Measurements from ENCODE around the gene SACS.

The SACS gene

DNA sequence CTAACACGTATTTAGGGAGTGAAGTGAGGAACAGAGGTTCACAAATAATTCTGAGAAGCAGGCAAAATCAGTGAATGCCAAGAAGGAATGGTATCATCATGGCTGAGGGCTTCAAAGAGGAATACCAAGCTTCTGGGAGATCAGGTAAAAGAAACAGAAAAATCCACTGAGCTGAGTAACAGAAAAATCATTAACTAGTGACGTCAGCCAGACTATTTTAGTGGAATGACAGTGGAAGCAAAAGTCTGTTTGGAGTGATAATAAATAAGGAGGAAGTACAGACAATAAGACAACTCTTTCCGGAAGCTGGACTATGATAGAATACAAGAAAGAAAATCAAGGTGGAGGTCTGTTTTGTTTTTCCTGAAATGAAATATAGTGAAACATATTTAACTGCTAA, 83.5 kb downstream of the SACS start:
- no peak for ATAC-seq (replicated peaks)
- H3K27me3 Mint-ChIP-seq, result no peaks in the 10 kb centered on the region
- H3K27ac Mint-ChIP-seq, result no peak overlapping the region
- DNase-seq, result no peak
- H3K4me1 Mint-ChIP-seq (ENCODE audit: low read depth in 2 of 2), result peaks cover 12 to 26% of the 10 kb centered on the region in 2 donors
- H3K9me3 Mint-ChIP-seq, result no peaks in the 10 kb centered on the region
- peaks cover 49% of the 10 kb centered on the region for H3K36me3 Mint-ChIP-seq (ENCODE audit: insufficient read depth)
- no peak overlapping the region for H3K4me3 Mint-ChIP-seq

GRCh38 chr13:23349161-23349897, 84.2 kb downstream of the SACS start:
- Mint-ChIP-seq H3K9me3 (no peaks in the 10 kb centered on the region), H3K36me3 (ENCODE audit: insufficient read depth) (peaks cover 44% of the 10 kb centered on the region), H3K27ac (no peak overlapping the region), H3K4me1 (ENCODE audit: low read depth in 2 of 2) (peaks cover 12 to 27% of the 10 kb centered on the region in 2 donors), H3K27me3 (no peaks in the 10 kb centered on the region), H3K4me3 (no peak overlapping the region)
- ATAC-seq (replicated peaks) (no peak), DNase-seq (no peak)

- H3K27me3 Mint-ChIP-seq, result no peaks in the 10 kb centered on the region
- H3K9me3 Mint-ChIP-seq, result no peaks in the 10 kb centered on the region
- peaks cover 12 to 27% of the 10 kb centered on the region in 2 donors for H3K4me1 Mint-ChIP-seq (ENCODE audit: low read depth in 2 of 2)
- DNase-seq (no peak), ATAC-seq (replicated peaks) (no peak)
- H3K4me3 Mint-ChIP-seq, result no peak overlapping the region
- H3K36me3 Mint-ChIP-seq (ENCODE audit: insufficient read depth), result peaks cover 40% of the 10 kb centered on the region
- peak overlapping the region in 1 of 2 donors; percentile 9 for H3K27ac Mint-ChIP-seq
Observed at GRCh38 chr13:23348262-23349127, 85.0 kb downstream of the SACS start.

DNA sequence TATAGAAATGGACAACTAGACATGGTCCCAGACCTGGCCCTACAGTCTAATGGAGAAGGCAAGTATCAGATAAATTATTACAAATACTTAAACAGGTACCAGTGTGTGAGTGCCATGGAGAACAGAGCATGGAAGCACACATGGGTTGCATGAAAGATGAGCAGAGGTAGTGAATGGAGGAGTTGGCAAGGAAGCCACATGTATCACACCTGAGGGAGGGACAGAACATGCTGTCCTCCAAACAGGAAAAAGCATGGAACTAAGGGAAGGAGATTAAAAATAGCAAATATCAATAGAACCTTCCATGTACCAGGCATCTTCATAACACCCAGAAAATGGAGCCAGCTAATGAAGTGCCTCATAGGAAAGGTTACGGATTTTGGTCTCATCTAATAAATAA, 85.9 kb downstream of the SACS start:
- H3K36me3 Mint-ChIP-seq (ENCODE audit: insufficient read depth), result peaks cover 35% of the 10 kb centered on the region
- H3K4me1 Mint-ChIP-seq (ENCODE audit: low read depth in 2 of 2), result peaks cover 8 to 19% of the 10 kb centered on the region in 2 donors
- H3K9me3 Mint-ChIP-seq, result no peaks in the 10 kb centered on the region
- H3K27ac Mint-ChIP-seq, result peak overlapping the region in 1 of 2 donors; percentile 9
- ATAC-seq (replicated peaks) (no peak), DNase-seq (no peak)
- no peak overlapping the region for H3K4me3 Mint-ChIP-seq
- H3K27me3 Mint-ChIP-seq, result no peaks in the 10 kb centered on the region

DNA sequence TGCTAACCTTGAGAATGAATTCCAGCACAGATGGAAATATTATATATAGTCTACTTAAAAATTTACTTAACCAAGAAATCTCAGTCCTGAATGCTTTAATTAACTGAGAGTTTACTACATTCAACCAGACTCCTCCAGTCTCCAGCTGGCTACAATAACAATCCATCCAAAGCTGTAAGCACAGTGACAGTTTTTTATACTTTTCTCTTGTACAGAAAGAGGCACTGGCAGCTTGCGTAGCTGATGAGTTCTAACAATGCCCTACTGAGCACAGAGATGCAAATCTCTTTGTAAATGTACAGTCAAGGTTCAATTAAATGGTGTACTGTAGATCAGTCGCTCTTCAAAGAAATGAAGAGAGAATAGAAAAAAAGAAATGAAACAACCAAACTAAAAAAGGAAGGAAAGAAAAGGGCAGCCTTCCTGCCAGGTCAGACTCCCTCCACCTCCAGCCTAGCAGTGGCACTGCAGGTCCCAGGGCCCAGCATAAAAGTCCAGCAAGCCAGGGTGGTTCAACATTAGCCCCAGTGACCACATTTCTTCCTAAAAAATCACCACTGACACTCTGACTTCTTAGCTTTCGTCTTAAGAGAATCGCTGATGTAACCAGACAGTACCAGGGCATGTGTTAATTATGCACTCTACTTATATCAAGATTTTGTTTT, 88.4 kb downstream of the SACS start:
- Mint-ChIP-seq H3K9me3 (no peaks in the 10 kb centered on the region), H3K27me3 (no peaks in the 10 kb centered on the region), H3K27ac (peak overlapping the region in 1 of 2 donors; percentile 48), H3K36me3 (ENCODE audit: insufficient read depth) (peaks cover 46% of the 10 kb centered on the region), H3K4me1 (ENCODE audit: low read depth in 2 of 2) (peaks cover 6 to 13% of the 10 kb centered on the region in 2 donors), H3K4me3 (no peak overlapping the region)
- DNase-seq, result no peak
- no peak for ATAC-seq (replicated peaks)

DNA sequence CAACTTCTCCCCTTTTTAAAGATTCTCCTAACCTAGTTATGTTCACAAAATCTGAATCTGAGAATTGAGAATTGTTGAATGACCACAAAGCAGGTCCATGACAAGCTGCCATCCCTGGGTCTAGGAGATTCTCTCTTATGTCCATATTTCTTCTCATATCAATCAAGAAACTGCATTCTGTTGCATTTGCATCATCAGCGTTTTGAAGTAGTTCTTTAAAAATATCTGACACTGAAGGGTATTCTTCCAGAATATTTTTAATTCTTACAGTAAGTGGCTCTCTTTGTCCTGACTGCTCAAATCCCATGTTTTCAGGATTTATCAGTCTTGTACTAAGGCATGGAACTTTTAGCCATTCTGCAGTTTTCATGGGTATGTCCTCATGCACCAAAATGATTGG, 94.3 kb downstream of the SACS start:
- H3K36me3 Mint-ChIP-seq (ENCODE audit: insufficient read depth), result peaks cover 11% of the 10 kb centered on the region
- no peak overlapping the region for H3K4me3 Mint-ChIP-seq
- H3K27me3 Mint-ChIP-seq, result no peaks in the 10 kb centered on the region
- no peak for ATAC-seq (replicated peaks)
- H3K4me1 Mint-ChIP-seq (ENCODE audit: low read depth in 2 of 2), result no peaks in the 10 kb centered on the region
- DNase-seq, result no peak
- H3K27ac Mint-ChIP-seq, result no peak overlapping the region
- H3K9me3 Mint-ChIP-seq, result no peaks in the 10 kb centered on the region

DNA sequence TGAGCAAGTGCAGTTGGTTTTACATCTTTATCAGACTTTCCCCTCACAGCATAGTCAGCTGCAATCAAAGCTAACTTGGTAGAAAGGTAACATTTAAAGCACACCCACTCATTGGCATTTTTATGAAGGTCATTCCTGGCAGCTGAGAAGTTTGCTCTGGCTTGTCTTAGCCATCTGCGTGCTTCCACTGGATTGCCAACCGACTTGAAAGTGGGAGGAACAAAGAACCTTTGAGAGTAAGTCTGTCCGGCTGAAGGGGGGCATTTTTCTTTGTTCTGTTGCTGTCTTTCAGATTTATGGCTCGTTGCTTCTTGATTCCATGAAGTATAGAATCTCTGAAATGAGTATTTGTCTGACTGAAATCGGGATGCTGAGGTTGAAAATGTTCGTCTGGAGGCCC, 103.1 kb downstream of the SACS start:
- no peak overlapping the region for H3K27ac Mint-ChIP-seq
- DNase-seq, result no peak
- no peaks in the 10 kb centered on the region for H3K4me1 Mint-ChIP-seq (ENCODE audit: low read depth in 2 of 2)
- no peak for ATAC-seq (replicated peaks)
- H3K27me3 Mint-ChIP-seq, result no peaks in the 10 kb centered on the region
- no peak overlapping the region for H3K4me3 Mint-ChIP-seq
- H3K36me3 Mint-ChIP-seq (ENCODE audit: insufficient read depth), result no peaks in the 10 kb centered on the region
- H3K9me3 Mint-ChIP-seq, result peaks cover 0 to 5% of the 10 kb centered on the region in 2 donors

- H3K27ac Mint-ChIP-seq, result no peak overlapping the region
- H3K27me3 Mint-ChIP-seq, result no peaks in the 10 kb centered on the region
- H3K36me3 Mint-ChIP-seq (ENCODE audit: insufficient read depth), result peaks cover 3% of the 10 kb centered on the region
- peaks cover 11 to 16% of the 10 kb centered on the region in 2 donors for H3K4me1 Mint-ChIP-seq (ENCODE audit: low read depth in 2 of 2)
- DNase-seq, result no peak
- no peaks in the 10 kb centered on the region for H3K9me3 Mint-ChIP-seq
- no peak overlapping the region for H3K4me3 Mint-ChIP-seq
- no peak for ATAC-seq (replicated peaks)
Observed at GRCh38 chr13:23325191-23325590, 108.3 kb downstream of the SACS start.

GRCh38 chr13:23323946-23324709, 109.4 kb downstream of the SACS start:
- ATAC-seq (replicated peaks) (no peak), DNase-seq (no peak)
- H3K27me3 Mint-ChIP-seq, result no peaks in the 10 kb centered on the region
- H3K9me3 Mint-ChIP-seq, result no peaks in the 10 kb centered on the region
- H3K4me3 Mint-ChIP-seq, result no peak overlapping the region
- peaks cover 11 to 26% of the 10 kb centered on the region in 2 donors for H3K4me1 Mint-ChIP-seq (ENCODE audit: low read depth in 2 of 2)
- H3K27ac Mint-ChIP-seq, result no peak overlapping the region
- H3K36me3 Mint-ChIP-seq (ENCODE audit: insufficient read depth), result peaks cover 3% of the 10 kb centered on the region

- Mint-ChIP-seq H3K9me3 (no peaks in the 10 kb centered on the region), H3K27me3 (no peaks in the 10 kb centered on the region), H3K4me1 (ENCODE audit: low read depth in 2 of 2) (peaks cover 11 to 32% of the 10 kb centered on the region in 2 donors), H3K27ac (peak overlapping the region; percentile 97 to 98), H3K4me3 (peak overlapping the region; percentile 93 to 95), H3K36me3 (ENCODE audit: insufficient read depth) (peaks cover 3% of the 10 kb centered on the region)
- DNase-seq (no peak), ATAC-seq (replicated peaks) (no peak)
Observed at GRCh38 chr13:23322353-23323336, 110.9 kb downstream of the SACS start.

GRCh38 chr13:23321535-23322241, 111.8 kb downstream of the SACS start:
- Mint-ChIP-seq H3K36me3 (ENCODE audit: insufficient read depth) (peaks cover 3% of the 10 kb centered on the region), H3K27me3 (no peaks in the 10 kb centered on the region), H3K4me3 (peak overlapping the region; percentile 93 to 95), H3K9me3 (no peaks in the 10 kb centered on the region), H3K27ac (peak overlapping the region; percentile 97 to 98), H3K4me1 (ENCODE audit: low read depth in 2 of 2) (peaks cover 11 to 32% of the 10 kb centered on the region in 2 donors)
- ATAC-seq (replicated peaks), result peak; percentile 86
- DNase-seq, result peak in 2 of 3 experiments; percentile 8 to 9

Measured in effector memory CD8-positive, alpha-beta T cell (primary cell).